Activated T-helper 1 cell treated with anti-CD3 and anti-CD28 coated beads, Interleukin-12 subunit alpha, Interleukin-12 subunit beta, Interleukin-2, Interleukin-4 antibody, amounts not matched to agents 30 ng/mL and 10 ng/mL and 1 ng/mL, durations not matched to agents 14 hours and 24 hours and 36 hours (primary cell): ENCODE results near the gene NSUN2. TPM values are rescaled to one million over a fixed set of nuclear protein-coding genes. Genes with fewer than 3 reads are reported as not detected.
"Not testable (repeated sequence)": the region's sequence is repeated elsewhere in the genome, so short reads cannot be mapped to it uniquely, and the experiment has no call there.

Experiments
- DNase-seq: peaks from one replicate; pipeline ENCODE4 v3.0.0; 2021; ENCODE audit warnings: low spot score
- H3K27ac Mint-ChIP-seq: one replicate; pipeline ENCODE4 v1.8.0; 2021; ENCODE audit warnings: mild to moderate bottlenecking, mixed read lengths
- H3K27me3 Mint-ChIP-seq: one replicate; pipeline ENCODE4 v1.8.0; 2022; ENCODE audit warnings: mild to moderate bottlenecking, moderate library complexity, mixed read lengths; ENCODE audit not compliant: insufficient read depth
- H3K36me3 Mint-ChIP-seq: one replicate; pipeline ENCODE4 v1.8.0; 2021; ENCODE audit warnings: low read depth, mixed read lengths
- H3K4me1 Mint-ChIP-seq: one replicate; pipeline ENCODE4 v1.8.0; 2021; ENCODE audit warnings: low read depth, mixed read lengths
- H3K4me3 Mint-ChIP-seq: one replicate; pipeline ENCODE4 v1.8.0; 2021; ENCODE audit warnings: mild to moderate bottlenecking, moderate library complexity, mixed read lengths
- H3K9me3 Mint-ChIP-seq: one replicate; pipeline ENCODE4 v1.8.0; 2021; ENCODE audit warnings: mixed read lengths
- intact Hi-C: fragments of 100-400 bp; cut with micrococcal nuclease; formaldehyde crosslinking; loops from one replicate; pipeline ENCODE4 v1.15.1; 2024
- total RNA-seq: library from RNA; stranded (reverse); gene quantifications from 2 replicates; pipeline ENCODE4 v1.2.3, GENCODE V29; 2022

NSUN2 gene
- 146 and 149 TPM in 2 replicates for total RNA-seq

GRCh38 chr5:6632888-6633468 is at the start of gene NSUN2, which contains the start of gene SRD5A1:
Gene NSUN2, minus strand, starts transcription at chr5:6633044. Its CDS starts 65 bp downstream, at chr5:6632979.
Gene SRD5A1, plus strand, starts transcription at chr5:6633440. Its CDS starts 137 bp downstream, at chr5:6633577.
- intact Hi-C loops: loop anchor here (1.0 to 5.0 kb wide), 8 partner anchors 80 to 1234 kb away; partner anchors contain the start of genes FASTKD3, ICE1, MED10 and MTRR
- Mint-ChIP-seq H3K27ac (peak within 1 kb of the TSS; percentile 97), H3K36me3 (peaks cover 37% of the 10 kb centered on the region), H3K27me3 (no peaks in the 10 kb centered on the region), H3K9me3 (no peaks in the 10 kb centered on the region), H3K4me1 (peaks cover 57% of the 10 kb centered on the region), H3K4me3 (peak within 1 kb of the TSS; percentile 98)
- peak; percentile 90 for DNase-seq

GRCh38 chr5:6682239-6682638 is 49.4 kb upstream of the NSUN2 start:
- Mint-ChIP-seq H3K27me3 (no peaks in the 10 kb centered on the region), H3K4me3 (no peak overlapping the region), H3K36me3 (no peaks in the 10 kb centered on the region), H3K27ac (no peak overlapping the region), H3K9me3 (no peaks in the 10 kb centered on the region), H3K4me1 (no peaks in the 10 kb centered on the region)
- DNase-seq: no peak
- intact Hi-C loops: no loop called here

- no peaks in the 10 kb centered on the region for H3K9me3 Mint-ChIP-seq
- DNase-seq: no peak
- H3K27ac Mint-ChIP-seq: no peak overlapping the region
- no peaks in the 10 kb centered on the region for H3K4me1 Mint-ChIP-seq
- H3K36me3 Mint-ChIP-seq: no peaks in the 10 kb centered on the region
- no peaks in the 10 kb centered on the region for H3K27me3 Mint-ChIP-seq
- intact Hi-C loops: no loop called here
- no peak overlapping the region for H3K4me3 Mint-ChIP-seq
Observed at GRCh38 chr5:6681682-6682081, 48.8 kb upstream of the NSUN2 start.

- Mint-ChIP-seq H3K9me3 (no peaks in the 10 kb centered on the region), H3K27ac (no peak overlapping the region), H3K4me3 (no peak overlapping the region), H3K4me1 (no peaks in the 10 kb centered on the region), H3K36me3 (no peaks in the 10 kb centered on the region), H3K27me3 (no peaks in the 10 kb centered on the region)
- intact Hi-C loops: no loop called here
- DNase-seq: no peak
Observed at GRCh38 chr5:6680922-6681321, 48.1 kb upstream of the NSUN2 start.

- no peaks in the 10 kb centered on the region for H3K9me3 Mint-ChIP-seq
- no peak overlapping the region for H3K27ac Mint-ChIP-seq
- H3K4me3 Mint-ChIP-seq: no peak overlapping the region
- no peaks in the 10 kb centered on the region for H3K36me3 Mint-ChIP-seq
- H3K4me1 Mint-ChIP-seq: no peaks in the 10 kb centered on the region
- no peaks in the 10 kb centered on the region for H3K27me3 Mint-ChIP-seq
- DNase-seq: no peak
- intact Hi-C loops: no loop called here
Observed at GRCh38 chr5:6678385-6678784, 45.5 kb upstream of the NSUN2 start.

- Mint-ChIP-seq H3K4me1 (no peaks in the 10 kb centered on the region), H3K9me3 (no peaks in the 10 kb centered on the region), H3K27me3 (no peaks in the 10 kb centered on the region), H3K4me3 (no peak overlapping the region), H3K27ac (no peak overlapping the region), H3K36me3 (no peaks in the 10 kb centered on the region)
- DNase-seq: no peak
- intact Hi-C loops: no loop called here
Observed at GRCh38 chr5:6676702-6677101, 43.9 kb upstream of the NSUN2 start.

- H3K36me3 Mint-ChIP-seq: peaks cover 4% of the 10 kb centered on the region
- H3K4me3 Mint-ChIP-seq: no peak overlapping the region
- intact Hi-C loops: no loop called here
- no peak for DNase-seq
- no peaks in the 10 kb centered on the region for H3K27me3 Mint-ChIP-seq
- no peak overlapping the region for H3K27ac Mint-ChIP-seq
- no peaks in the 10 kb centered on the region for H3K9me3 Mint-ChIP-seq
- H3K4me1 Mint-ChIP-seq: no peaks in the 10 kb centered on the region
Observed at GRCh38 chr5:6675784-6676491, 43.1 kb upstream of the NSUN2 start.

- no peak overlapping the region for H3K4me3 Mint-ChIP-seq
- H3K27ac Mint-ChIP-seq: no peak overlapping the region
- H3K4me1 Mint-ChIP-seq: no peaks in the 10 kb centered on the region
- no peaks in the 10 kb centered on the region for H3K9me3 Mint-ChIP-seq
- peaks cover 10% of the 10 kb centered on the region for H3K36me3 Mint-ChIP-seq
- DNase-seq: no peak
- no peaks in the 10 kb centered on the region for H3K27me3 Mint-ChIP-seq
- intact Hi-C loops: no loop called here
Observed at GRCh38 chr5:6674886-6675285, 42.0 kb upstream of the NSUN2 start.

- no peaks in the 10 kb centered on the region for H3K9me3 Mint-ChIP-seq
- H3K4me1 Mint-ChIP-seq: no peaks in the 10 kb centered on the region
- H3K27ac Mint-ChIP-seq: no peak overlapping the region
- H3K4me3 Mint-ChIP-seq: no peak overlapping the region
- intact Hi-C loops: no loop called here
- H3K27me3 Mint-ChIP-seq: no peaks in the 10 kb centered on the region
- H3K36me3 Mint-ChIP-seq: peaks cover 13% of the 10 kb centered on the region
- DNase-seq: no peak
Observed at GRCh38 chr5:6674421-6674820, 41.6 kb upstream of the NSUN2 start.

GRCh38 chr5:6673963-6674362 is 41.1 kb upstream of the NSUN2 start:
- intact Hi-C loops: no loop called here
- H3K4me1 Mint-ChIP-seq: no peaks in the 10 kb centered on the region
- no peak overlapping the region for H3K4me3 Mint-ChIP-seq
- H3K9me3 Mint-ChIP-seq: no peaks in the 10 kb centered on the region
- DNase-seq: no peak
- H3K27me3 Mint-ChIP-seq: no peaks in the 10 kb centered on the region
- H3K27ac Mint-ChIP-seq: no peak overlapping the region
- peaks cover 13% of the 10 kb centered on the region for H3K36me3 Mint-ChIP-seq

GRCh38 chr5:6673031-6673430 is 40.2 kb upstream of the NSUN2 start:
- no peaks in the 10 kb centered on the region for H3K9me3 Mint-ChIP-seq
- no peak overlapping the region for H3K27ac Mint-ChIP-seq
- intact Hi-C loops: no loop called here
- no peak overlapping the region for H3K4me3 Mint-ChIP-seq
- no peaks in the 10 kb centered on the region for H3K4me1 Mint-ChIP-seq
- H3K27me3 Mint-ChIP-seq: no peaks in the 10 kb centered on the region
- peaks cover 13% of the 10 kb centered on the region for H3K36me3 Mint-ChIP-seq
- no peak for DNase-seq

GRCh38 chr5:6668717-6669116 is 35.9 kb upstream of the NSUN2 start:
- H3K4me1 Mint-ChIP-seq, H3K9me3 Mint-ChIP-seq, intact Hi-C loops, H3K27me3 Mint-ChIP-seq, DNase-seq, H3K4me3 Mint-ChIP-seq, H3K27ac Mint-ChIP-seq: not testable (repeated sequence)
- peaks cover 13% of the 10 kb centered on the region for H3K36me3 Mint-ChIP-seq

GRCh38 chr5:6667648-6668047 is 34.8 kb upstream of the NSUN2 start:
- intact Hi-C loops: no loop called here
- Mint-ChIP-seq H3K36me3 (peaks cover 13% of the 10 kb centered on the region), H3K27ac (no peak overlapping the region), H3K4me3 (no peak overlapping the region), H3K4me1 (no peaks in the 10 kb centered on the region), H3K9me3 (no peaks in the 10 kb centered on the region), H3K27me3 (no peaks in the 10 kb centered on the region)
- no peak for DNase-seq
